Thoracic aorta (tissue), 2 donors: ENCODE results near the gene GSAP. TPM values are rescaled to one million over a fixed set of nuclear protein-coding genes. Genes with fewer than 3 reads are reported as not detected.
A peak's percentile ranks its signal among the peaks of the same experiment; 100 is the strongest.

Experiments used
- ATAC-seq: fragments of 150-250 bp; one replicate; pipeline ENCODE4 v1.8.0; 2017; ENCODE audit warnings: low read depth; ENCODE audit not compliant: insufficient number of reproducible peaks, low FRiP score
- DNase-seq: peaks from one replicate; pipeline ENCODE4 v3.0.0-alpha.2; 2020; ENCODE audit warnings: low spot score
- H3K27ac ChIP-seq, 2 donors: fragments of 200-600 bp; sonication (generic); 1 replicate in 1 of 2; 2 replicates in 1 of 2; pipeline ENCODE4 v1.5.1; 2016; ENCODE audit warnings: mild to moderate bottlenecking in 2 of 2, moderate library complexity in 2 of 2
- H3K27me3 ChIP-seq: fragments of 200-600 bp; sonication (generic); replicated peaks from 2 replicates; pipeline ENCODE4 v1.6.0; 2016; ENCODE audit warnings: mild to moderate bottlenecking; ENCODE audit not compliant: insufficient read depth
- H3K36me3 ChIP-seq: fragments of 200-600 bp; sonication (generic); one replicate; pipeline ENCODE4 v1.5.1; 2016
- H3K4me1 ChIP-seq, 2 donors: fragments of 200-600 bp; sonication (generic); 1 replicate in 1 of 2; 2 replicates in 1 of 2; pipeline versions ENCODE4 v1.5.1 to v1.6.0; 2016; ENCODE audit warnings: low read depth in 2 of 2, mild to moderate bottlenecking in 1 of 2; ENCODE audit not compliant: control insufficient read depth in 1 of 2
- H3K4me3 ChIP-seq: fragments of 200-600 bp; sonication (generic); 2 replicates; pipeline ENCODE4 v1.5.1; 2016; ENCODE audit warnings: mild to moderate bottlenecking
- H3K9me3 ChIP-seq: fragments of 200-600 bp; sonication (generic); 2 replicates; pipeline ENCODE4 v1.5.1; 2016
- total RNA-seq, 2 donors: library from RNA; depleted of rRNA; stranded (reverse); fragments of >200 nt; gene quantifications; one replicate each; pipeline versions ENCODE4 v1.1.0 to v1.2.3, GENCODE V29; 2016
- TF ChIP-seq, protein P1 (sequence below): fragments of 200-600 bp; sonication (generic); IDR thresholded peaks from one replicate; pipeline ENCODE4 v1.5.1; 2019; ENCODE audit warnings: antibody characterized with exemption

Gene GSAP
- total RNA-seq, 2 donors from 2014 or later: 19.6 to 22.0 TPM

DNA sequence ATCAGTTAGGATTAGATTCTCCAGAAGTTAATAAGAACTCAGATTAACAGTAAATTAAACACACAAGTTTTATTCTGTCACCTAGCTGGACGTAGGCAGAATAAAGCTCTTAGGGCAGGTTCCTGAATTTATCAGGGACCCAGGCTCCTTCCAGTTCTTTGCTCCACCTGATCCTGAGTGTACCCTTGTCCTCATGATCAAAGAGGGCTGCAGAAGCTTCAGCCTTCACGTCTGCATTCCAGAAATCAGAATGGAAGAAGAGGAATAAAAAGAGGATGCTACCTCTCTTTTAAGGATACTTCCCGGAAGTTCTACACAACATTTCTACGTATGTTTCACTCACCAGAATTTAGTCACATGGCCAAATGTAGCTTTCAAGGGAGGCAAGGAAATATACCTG, 1.7 kb upstream of the GSAP start:
- no peaks in the 10 kb centered on the region for H3K36me3 ChIP-seq
- H3K27ac ChIP-seq: no peak overlapping the region
- H3K27me3 ChIP-seq: no peaks in the 10 kb centered on the region
- H3K9me3 ChIP-seq: no peaks in the 10 kb centered on the region
- DNase-seq: no peak
- TF ChIP-seq, protein P1, sequence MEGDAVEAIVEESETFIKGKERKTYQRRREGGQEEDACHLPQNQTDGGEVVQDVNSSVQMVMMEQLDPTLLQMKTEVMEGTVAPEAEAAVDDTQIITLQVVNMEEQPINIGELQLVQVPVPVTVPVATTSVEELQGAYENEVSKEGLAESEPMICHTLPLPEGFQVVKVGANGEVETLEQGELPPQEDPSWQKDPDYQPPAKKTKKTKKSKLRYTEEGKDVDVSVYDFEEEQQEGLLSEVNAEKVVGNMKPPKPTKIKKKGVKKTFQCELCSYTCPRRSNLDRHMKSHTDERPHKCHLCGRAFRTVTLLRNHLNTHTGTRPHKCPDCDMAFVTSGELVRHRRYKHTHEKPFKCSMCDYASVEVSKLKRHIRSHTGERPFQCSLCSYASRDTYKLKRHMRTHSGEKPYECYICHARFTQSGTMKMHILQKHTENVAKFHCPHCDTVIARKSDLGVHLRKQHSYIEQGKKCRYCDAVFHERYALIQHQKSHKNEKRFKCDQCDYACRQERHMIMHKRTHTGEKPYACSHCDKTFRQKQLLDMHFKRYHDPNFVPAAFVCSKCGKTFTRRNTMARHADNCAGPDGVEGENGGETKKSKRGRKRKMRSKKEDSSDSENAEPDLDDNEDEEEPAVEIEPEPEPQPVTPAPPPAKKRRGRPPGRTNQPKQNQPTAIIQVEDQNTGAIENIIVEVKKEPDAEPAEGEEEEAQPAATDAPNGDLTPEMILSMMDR: no peak
- no peak for ATAC-seq
- no peak overlapping the region for H3K4me3 ChIP-seq
- H3K4me1 ChIP-seq: peaks cover 0 to 6% of the 10 kb centered on the region in 2 donors

GRCh38 chr7:77416621-77417371, 647 bp upstream of the GSAP start:
- peak; percentile 24 for ATAC-seq
- DNase-seq: no peak
- peak overlapping the region; percentile 50 to 67 for H3K27ac ChIP-seq
- TF ChIP-seq, protein P1: no peak
- H3K4me1 ChIP-seq: peaks cover 0 to 6% of the 10 kb centered on the region in 2 donors
- H3K4me3 ChIP-seq: peak overlapping the region; percentile 96
- H3K9me3 ChIP-seq: no peaks in the 10 kb centered on the region
- no peaks in the 10 kb centered on the region for H3K36me3 ChIP-seq
- H3K27me3 ChIP-seq: no peaks in the 10 kb centered on the region

- TF ChIP-seq, protein P1: no peak
- Histone ChIP-seq H3K36me3 (no peaks in the 10 kb centered on the region), H3K27ac (peak overlapping the region; percentile 50 to 67), H3K4me1 (peaks cover 0 to 6% of the 10 kb centered on the region in 2 donors), H3K27me3 (no peaks in the 10 kb centered on the region), H3K9me3 (no peaks in the 10 kb centered on the region), H3K4me3 (peak overlapping the region; percentile 96)
- ATAC-seq (peak; percentile 5), DNase-seq (no peak)
These were observed 700 bp downstream of the GSAP start for GRCh38 chr7:77415476-77415822.

DNA sequence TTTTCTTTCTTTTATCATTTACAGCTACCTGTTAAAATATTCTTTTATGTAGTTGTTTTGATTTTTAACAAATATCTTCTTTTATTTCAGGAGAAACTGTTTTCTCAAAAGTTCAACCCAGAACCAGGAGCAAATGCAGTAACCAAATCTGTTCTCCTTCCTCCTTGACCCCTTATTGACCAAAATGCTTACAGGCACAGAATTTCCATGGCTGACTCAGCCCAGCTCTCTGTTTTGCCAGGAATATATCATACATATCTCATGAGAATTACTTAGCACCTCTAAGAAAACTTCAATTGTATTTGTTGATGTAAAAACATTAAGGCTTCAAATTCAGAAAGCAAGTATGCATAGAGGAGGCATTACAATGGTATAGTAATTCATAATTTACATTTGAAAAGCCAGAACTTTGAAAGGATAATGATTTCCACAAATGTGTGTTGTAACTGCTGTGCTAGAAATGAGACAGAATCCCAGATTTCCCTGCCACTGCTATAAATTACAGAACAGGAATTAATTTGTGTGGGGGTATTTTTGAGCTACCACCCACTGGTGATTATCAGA, 2.2 kb downstream of the GSAP start:
- TF ChIP-seq, protein P1: no peak
- no peak for DNase-seq
- Histone ChIP-seq H3K4me3 (no peak overlapping the region), H3K4me1 (peaks cover 6 to 9% of the 10 kb centered on the region in 2 donors), H3K9me3 (no peaks in the 10 kb centered on the region), H3K27ac (no peak overlapping the region), H3K36me3 (no peaks in the 10 kb centered on the region), H3K27me3 (no peaks in the 10 kb centered on the region)
- no peak for ATAC-seq

DNA sequence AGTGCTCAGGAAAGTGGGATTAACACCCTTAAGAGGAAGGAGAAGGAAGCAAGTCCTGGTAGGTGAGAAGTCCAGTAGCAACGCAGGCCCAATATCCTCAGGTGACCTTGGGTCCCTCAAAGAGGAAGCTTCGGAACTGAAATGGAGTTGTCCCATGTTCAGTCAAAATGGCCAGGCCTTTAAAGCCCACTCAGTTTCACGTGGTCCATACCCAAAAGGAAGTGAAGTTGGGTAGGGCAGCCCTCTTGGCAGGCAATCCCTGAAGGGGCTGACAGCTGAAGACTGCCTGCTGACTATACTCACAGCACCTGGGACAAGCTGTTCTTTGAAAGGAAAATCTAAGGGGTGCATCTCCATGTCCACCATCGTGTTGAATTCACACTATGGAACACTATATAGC, 3.0 kb downstream of the GSAP start:
- Histone ChIP-seq H3K27me3 (no peaks in the 10 kb centered on the region), H3K9me3 (no peaks in the 10 kb centered on the region), H3K36me3 (no peaks in the 10 kb centered on the region), H3K27ac (no peak overlapping the region), H3K4me3 (no peak overlapping the region), H3K4me1 (peaks cover 6 to 9% of the 10 kb centered on the region in 2 donors)
- no peak for DNase-seq
- TF ChIP-seq, protein P1: no peak
- ATAC-seq: no peak
